ENCODE results near the gene SPOUT1.
"Not testable (repeated sequence)": the region's sequence is repeated elsewhere in the genome, so short reads cannot be mapped to it uniquely, and the experiment has no call there.

SPOUT1 gene

DNA sequence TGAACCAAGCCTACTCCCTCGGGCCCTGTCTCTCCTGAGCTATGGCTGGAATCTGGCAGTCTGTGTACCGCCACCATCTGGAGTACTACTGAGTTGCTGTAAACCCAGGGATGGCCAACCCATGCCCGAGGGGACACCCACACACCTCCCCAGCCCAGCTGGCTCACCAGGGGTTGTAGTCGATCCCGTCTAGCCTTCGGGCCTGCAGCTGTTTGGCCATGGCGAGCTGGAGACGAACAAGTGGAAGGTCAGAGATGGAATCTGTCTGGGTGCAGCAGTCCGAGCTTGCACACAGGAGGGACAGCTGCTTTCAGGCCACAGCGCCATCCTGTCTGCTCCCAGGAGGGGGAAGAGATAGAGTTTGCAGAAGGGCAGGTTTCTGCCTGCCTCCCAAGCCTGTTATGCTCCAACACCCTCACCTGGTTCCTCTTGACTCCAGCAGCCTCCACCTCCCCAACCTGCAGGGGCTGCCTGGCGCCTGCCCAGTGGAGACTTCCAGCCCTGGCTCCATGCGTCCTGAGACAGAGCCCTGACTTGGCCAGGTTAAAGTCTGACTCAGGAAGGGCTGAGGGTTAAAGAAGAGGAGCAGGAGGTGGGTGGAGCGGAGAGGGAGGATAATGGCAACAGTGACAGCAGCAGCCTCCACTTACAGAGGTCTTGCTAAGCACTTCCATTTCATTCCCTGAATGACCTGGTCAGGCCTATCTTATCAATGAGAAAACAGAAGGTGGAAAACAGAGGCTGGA lies 15.8 kb upstream of the SPOUT1 start:
- no peak for DNase-seq (ENCODE audit: low read depth in 2 of 2)
- no peak for TF ChIP-seq CTCF (IDR thresholded peaks at IDR 0.05; ENCODE audit: low read depth, low read length)
- no peak overlapping the region for H3K4me3 ChIP-seq (replicated peaks in 1 of 2; ENCODE audit: low read depth in 2 of 2, low read length in 2 of 2)

- not testable (repeated sequence) for DNase-seq (ENCODE audit: low read depth in 2 of 2); H3K4me3 ChIP-seq (replicated peaks in 1 of 2; ENCODE audit: low read depth in 2 of 2, low read length in 2 of 2)
Measured at GRCh38 chr9:128843171-128843570, 13.6 kb upstream of the SPOUT1 start.

DNA sequence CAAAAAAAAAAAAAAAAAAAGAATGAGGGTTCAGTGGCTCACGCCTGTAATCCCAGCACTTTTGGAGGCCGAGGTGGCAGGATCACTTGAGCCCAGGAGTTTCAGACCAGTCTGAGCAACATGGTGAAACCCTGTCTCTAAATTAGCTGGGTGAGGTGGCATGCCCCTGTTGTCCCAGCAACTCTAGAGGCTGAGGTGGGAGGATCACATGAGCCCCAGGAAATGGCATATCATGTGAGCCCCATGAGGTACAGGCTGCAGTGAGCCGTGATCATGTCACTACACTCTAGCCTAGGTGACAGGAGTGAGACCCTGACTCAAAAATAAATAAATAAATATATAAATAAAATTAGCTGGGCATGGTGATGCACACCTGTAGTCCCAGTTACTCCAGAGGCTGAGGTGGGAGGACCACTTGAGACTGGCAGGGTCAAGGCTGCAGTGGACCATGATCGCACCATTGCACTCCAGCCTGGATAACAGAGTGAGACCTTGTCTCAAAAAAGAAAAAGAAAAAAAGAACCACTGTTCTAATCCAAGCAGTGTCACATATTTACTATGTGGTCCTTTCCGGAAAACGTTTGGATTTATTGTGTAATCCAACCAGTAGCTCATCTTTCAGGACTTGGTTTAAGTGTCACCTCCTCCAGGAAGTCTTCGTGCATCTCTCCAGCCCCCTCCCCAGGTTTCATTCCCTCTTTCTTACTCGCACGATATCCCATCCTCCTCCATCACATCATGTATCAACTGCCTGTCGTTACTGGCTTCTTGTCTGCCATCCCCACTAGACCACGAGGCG lies 12.3 kb upstream of the SPOUT1 start:
- TF ChIP-seq CTCF (IDR thresholded peaks at IDR 0.05; ENCODE audit: low read depth, low read length), result no peak
- H3K4me3 ChIP-seq (replicated peaks in 1 of 2; ENCODE audit: low read depth in 2 of 2, low read length in 2 of 2), result no peak overlapping the region
- no peak for DNase-seq (ENCODE audit: low read depth in 2 of 2)

GRCh38 chr9:128840524-128840923 lies 10.9 kb upstream of the SPOUT1 start:
- TF ChIP-seq CTCF (IDR thresholded peaks at IDR 0.05; ENCODE audit: low read depth, low read length), result no peak
- no peak overlapping the region for H3K4me3 ChIP-seq (replicated peaks in 1 of 2; ENCODE audit: low read depth in 2 of 2, low read length in 2 of 2)
- DNase-seq (ENCODE audit: low read depth in 2 of 2), result no peak

- H3K4me3 ChIP-seq (replicated peaks in 1 of 2; ENCODE audit: low read depth in 2 of 2, low read length in 2 of 2), result no peak overlapping the region
- no peak for TF ChIP-seq CTCF (IDR thresholded peaks at IDR 0.05; ENCODE audit: low read depth, low read length)
- DNase-seq (ENCODE audit: low read depth in 2 of 2), result no peak
Measured at GRCh38 chr9:128838338-128838737, 8.7 kb upstream of the SPOUT1 start.

DNA sequence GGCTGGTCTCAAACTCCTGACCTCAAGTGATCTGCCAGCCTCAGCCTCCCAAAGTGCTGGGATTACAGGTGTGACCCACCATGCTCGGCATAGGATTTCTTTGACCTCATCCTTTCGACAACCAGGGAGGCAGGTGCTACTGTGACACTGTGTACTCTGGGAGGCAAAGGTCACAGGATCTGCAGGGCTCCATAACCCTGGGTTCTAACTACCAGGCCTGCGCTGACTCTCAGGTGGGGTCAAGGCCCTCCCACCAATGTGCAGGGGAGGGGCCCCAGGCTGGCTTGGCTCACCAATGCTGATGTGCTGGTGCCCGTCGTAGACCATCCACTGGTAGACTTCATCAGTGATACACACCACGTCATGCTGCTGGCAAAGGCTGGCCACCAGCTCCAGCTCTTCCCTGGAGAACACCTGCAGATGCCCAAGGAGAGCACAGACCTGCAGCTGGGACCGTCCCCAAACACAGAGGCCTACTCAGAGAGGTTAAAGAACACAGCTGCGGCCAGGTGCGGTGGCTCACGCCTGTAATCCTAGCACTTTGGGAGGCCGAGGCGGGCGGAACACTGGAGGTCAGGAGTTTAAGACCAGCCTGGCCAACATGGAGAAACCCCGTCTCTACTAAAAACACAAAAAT lies 7.0 kb upstream of the SPOUT1 start:
- DNase-seq (ENCODE audit: low read depth in 2 of 2), result no peak
- H3K4me3 ChIP-seq (replicated peaks in 1 of 2; ENCODE audit: low read depth in 2 of 2, low read length in 2 of 2), result no peak overlapping the region
- TF ChIP-seq CTCF (IDR thresholded peaks at IDR 0.05; ENCODE audit: low read depth, low read length), result no peak
